Hepatocyte (in vitro differentiated cells): ENCODE results near the gene GLYATL3.

Source experiments
- CTCF ChIP-seq: fragments of 200-600 bp; sonication (generic); IDR thresholded peaks from 2 replicates; pipeline ENCODE4 v1.5.1; 2016; ENCODE audit warnings: antibody characterized with exemption, mild to moderate bottlenecking; ENCODE audit not compliant: poor library complexity
- EZH2 ChIP-seq: fragments of 200-600 bp; sonication (generic); IDR thresholded peaks from 2 replicates; pipeline ENCODE4 v1.6.1; 2016; ENCODE audit warnings: antibody characterized with exemption, mild to moderate bottlenecking, borderline replicate concordance
- EZH2phosphoT487 ChIP-seq: fragments of 200-600 bp; sonication (generic); IDR thresholded peaks from one replicate; pipeline ENCODE4 v1.6.1; 2018; ENCODE audit warnings: antibody characterized with exemption, mild to moderate bottlenecking, low read depth, moderate library complexity; ENCODE audit not compliant: unreplicated experiment, severe bottlenecking

GRCh38 chr6:49454787-49455709, 44.7 kb upstream of the GLYATL3 start:
- TF ChIP-seq CTCF (no peak), EZH2 (no peak), EZH2phosphoT487 (no peak)
